COR-L47 (cell line): ENCODE results near the gene RAPGEF4.
A peak's percentile ranks its signal among the peaks of the same experiment; 100 is the strongest.

ENCODE experiments used
- DNase-seq: peaks from one replicate; lab custom pipeline; 2025; lab: John Stamatoyannopoulos, UW

RAPGEF4 gene

DNA sequence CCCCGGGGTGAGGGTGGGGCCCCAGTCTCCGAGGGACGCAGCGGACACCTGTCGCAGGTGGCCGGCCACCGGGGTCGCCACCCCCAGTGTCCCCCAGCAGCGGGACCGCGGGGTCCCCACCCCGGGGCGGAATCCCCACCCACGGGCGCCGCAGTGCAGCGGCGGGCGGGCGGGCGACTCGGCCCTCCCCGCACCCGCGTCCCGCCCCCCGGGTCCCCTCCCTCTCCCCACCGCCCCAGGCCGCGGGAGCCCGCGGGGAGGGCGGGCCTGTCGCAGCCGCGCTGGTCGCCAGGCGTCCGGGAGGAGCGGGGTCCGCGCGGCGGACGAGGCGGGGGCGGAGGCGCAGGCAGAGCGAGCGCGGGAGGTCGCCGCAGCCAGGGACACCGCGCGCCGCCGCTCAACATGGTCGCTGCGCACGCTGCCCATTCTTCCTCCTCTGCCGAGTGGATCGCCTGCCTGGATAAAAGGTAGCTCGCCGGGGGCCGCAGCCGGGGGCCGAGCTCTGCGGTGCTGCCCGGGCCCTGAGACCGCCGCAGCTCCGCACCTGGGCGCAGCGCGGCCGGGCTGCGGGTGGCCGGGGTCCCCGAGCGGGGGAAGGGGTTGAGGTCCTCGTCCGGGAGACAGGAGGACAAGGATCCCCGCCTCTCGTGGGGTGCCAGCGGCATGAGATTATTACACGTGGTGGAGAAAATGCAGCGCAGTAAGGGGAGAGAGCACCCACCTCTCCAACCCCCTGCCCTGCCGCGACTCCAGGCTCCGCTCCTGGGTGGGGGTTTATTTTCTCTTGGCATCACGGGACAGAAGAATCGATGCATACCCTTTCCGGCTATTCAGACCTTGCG, at the start of gene RAPGEF4:
TSS of gene RAPGEF4 (plus strand) at position 264 of the 842 bp plus-strand sequence. CDS start at position 403, 139 bp downstream.
- peak; percentile 33 for DNase-seq

DNA sequence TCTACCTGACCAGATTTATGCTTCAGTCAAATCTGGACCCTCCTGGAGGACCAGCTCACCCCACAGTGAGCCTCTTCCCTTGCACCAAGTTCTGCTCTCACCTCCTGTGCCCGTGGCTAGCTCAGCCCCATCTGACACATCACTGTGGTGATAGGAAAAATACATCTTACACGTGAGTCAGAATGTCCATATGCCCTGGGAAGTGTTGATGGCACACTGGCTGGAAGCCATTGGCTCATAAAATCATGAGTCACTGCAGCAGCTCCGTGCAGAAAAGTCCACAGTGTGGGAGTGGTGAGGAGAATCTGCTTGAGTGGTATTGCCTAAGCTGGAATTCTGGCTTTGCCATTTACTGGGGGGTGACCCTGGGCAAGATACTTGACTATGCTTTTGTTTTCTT, 42.6 kb upstream of the RAPGEF4 start:
- peak; percentile 2 for DNase-seq

DNA sequence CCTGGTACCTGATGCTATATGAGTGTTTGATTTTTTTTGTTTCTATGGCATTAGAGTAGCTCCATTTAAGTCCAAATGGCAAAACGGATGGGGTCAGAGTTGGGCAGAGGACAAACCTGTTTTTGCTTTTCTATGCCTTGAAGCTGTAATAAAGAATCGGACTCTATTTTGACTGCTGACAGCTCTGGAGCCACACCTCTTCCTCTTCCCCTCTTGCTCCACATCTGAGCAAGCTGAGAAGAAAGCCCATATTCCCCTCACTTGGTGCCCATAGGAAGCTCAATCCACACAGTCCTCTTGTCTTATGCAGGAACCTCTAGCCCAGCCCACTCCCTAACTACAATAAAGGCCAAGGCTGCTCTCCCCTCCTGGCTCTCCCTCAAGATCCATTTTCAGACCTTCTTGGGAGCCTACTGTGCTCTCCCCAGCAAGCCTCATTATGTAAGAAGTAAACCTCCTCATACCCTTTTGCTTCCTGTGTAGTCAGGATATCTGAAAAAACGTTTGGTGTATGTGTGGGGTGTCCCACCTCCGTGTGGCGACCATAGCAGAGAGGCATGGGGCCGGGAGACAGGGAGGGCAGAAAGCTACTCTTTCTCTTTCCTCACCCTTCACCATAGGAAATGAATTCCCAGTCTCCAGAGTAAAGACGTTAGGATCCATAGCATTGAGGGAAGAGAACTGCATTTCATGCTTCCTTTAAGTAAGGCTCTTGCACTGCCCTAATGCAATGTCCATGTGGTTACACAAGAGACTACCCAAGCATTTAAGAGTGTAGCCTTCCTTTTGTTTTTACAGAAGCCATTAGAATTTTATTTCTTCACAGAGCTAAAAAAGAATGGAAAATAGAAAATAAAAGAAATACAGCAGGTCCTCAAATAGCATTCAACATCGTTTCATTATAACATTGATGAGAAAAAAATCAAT, 41.9 kb upstream of the RAPGEF4 start:
- DNase-seq: no peak

DNA sequence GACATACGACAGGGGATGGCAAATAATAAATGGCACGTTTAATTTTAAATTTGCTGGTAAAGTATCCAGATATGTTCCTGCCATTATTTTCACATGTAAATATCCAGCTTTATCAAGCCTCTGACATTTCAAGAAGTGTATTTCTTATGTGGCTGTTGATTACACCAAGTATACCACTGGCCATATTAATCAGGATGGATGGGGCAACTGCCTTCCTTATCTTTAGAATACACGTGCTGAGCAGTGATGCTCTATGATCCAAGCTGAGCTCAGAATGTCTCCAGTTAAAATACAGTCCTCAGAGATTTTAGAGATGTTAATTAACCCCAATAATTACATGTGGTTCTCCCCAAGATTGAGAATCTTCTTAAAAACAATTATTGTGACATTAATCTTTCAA, 38.3 kb upstream of the RAPGEF4 start:
- DNase-seq: no peak

DNA sequence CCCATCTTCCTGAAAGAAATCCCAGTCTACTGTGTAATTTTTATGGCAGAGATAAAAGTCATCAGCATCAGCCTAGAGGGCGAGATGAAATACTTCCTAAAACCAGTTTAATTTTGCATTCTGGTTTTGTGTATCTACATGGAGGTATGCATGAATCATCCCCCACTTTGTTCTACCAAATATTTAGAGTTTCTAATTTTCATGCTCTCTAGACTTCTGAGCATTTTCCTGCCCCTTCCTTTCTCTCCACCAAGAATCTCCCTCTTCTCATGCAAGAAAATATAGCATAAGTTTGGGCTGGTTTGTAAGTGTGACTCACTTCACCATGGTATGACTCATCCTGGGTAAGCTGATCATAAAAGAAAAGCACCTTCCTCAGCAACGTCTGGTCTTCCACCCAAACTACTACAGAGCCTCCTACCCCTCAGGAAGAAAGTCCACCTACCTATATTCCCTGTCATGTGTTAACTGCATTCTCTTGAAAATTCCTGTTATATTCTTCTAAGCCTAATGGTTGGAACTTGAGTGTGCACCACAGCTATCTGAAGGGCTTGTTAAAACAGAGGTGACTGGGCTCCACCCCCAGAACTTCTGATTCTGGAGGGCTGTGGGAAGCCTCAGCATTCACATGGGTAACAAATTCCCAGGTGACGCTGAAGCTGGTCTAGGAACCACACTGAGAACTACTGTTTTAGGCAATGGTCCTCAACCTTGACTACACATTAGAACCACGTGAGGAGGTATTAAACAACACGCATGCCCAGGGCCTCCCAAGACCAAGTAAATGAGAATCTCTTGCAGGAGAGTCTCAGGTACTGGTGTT, 37.4 kb upstream of the RAPGEF4 start:
- DNase-seq: no peak

DNA sequence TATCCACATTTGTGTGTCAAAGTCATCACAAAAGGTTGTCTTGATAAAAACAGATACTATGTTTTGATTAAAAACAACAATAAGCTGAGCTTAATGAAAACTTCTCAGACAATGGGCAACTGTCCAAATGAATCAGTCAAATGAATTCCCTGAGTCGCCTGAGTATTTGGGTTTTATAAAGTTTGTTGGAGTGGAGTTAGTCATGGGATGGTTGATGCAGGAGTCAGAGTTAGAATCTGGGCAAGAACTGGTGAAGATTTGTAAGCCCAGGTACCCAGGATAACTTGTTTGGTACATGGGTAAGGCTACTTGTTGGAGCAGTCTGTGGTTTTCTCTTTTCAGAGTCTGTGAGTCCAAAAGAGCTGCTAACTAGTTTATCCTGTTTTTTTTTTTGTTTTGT, 34.4 kb upstream of the RAPGEF4 start:
- DNase-seq: no peak

DNA sequence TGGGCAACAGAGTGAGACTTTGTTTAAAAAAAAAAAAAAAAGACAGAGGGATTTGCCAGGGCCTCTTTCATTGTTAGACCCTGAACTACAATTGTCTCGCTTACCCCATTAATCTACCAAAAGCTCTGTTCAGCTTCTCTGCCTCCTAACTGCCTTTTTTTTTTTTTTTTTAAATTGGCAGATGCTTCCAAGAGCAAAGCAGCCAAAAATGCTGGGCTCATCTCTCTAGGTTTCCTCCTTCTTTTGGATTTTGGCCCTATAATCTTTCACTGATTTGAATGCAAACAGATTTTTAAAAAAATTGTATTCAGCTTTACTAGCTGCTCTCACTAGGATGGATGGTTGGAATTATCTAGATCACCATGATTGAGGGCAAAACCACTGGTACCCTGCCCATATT, 33.2 kb upstream of the RAPGEF4 start:
- no peak for DNase-seq

DNA sequence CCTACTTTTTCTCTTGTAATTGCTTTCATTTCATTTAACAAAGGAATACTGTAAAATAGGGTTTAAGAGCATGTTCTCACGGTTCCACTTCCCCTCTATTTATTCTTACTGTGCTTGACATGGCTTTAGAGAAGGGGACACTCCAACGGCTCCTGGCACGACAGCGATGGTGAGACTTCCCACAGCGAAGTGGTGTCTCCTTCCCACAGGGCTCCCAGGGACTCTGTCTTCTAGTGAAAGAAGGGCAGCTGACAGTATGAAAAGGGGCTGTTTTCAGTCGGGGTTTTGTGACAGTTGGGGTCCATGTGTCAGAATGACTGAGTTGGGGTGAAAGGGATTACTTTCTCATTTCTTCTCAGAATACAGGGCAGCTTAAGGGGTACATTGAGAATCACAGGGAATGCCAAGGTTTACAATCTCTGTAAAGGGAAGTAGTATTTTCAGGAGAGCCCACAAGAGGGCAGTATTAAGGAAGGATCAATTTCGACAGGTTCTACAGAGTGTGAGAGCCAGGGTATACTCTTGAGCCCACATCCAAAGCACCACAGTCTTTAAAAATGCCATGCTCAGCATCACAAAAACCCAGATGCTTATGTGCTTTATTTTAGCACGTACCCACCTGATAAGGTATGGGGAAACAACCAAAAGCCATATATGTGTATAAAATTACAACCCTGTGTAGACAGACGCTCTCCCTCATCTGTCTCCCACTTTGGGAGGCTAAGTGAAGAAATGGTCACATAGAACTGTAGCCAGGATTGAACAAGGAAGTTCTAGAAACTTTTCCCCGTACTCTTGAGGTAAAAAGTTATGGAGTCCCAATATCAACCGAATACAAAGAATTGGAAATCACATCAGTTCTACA, 31.3 kb upstream of the RAPGEF4 start:
- DNase-seq: peak; percentile 4

DNA sequence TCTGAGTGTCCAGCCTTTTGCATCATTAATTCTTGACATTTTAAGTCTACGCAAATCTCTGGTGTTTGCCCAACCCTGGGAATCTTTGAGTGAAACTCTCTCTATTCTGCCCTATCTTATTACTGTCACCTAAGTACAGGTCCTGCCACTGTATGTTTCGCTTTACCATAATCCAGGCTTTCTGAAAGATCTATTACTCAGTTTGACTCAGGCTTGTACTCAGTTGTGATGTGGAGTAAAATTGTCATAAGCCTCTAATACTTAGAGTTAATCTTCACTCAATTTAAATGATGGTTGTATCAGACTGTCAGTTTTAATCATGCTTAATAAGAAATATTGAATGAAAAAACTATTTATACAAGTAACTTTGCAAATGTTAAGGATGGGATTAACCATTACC, 30.3 kb upstream of the RAPGEF4 start:
- no peak for DNase-seq

DNA sequence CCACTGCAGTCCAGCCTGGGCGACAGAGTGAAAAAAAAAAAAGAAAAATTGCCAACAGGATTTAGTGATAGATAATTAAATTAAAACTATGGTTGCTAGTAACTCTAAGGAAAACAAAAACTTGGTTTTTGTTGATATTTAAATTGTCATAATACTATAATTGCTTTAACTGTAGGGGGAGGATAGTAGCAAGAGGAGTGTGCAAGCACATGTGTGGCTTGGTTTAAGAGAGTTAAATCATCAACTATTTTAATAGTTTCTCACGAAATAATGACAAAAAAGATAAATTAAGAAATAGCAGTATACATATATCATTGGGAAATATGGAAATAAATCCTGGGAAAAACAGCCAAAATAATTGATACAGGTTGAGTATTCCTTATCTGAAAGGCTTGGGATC, 27.4 kb upstream of the RAPGEF4 start:
- DNase-seq: no peak

DNA sequence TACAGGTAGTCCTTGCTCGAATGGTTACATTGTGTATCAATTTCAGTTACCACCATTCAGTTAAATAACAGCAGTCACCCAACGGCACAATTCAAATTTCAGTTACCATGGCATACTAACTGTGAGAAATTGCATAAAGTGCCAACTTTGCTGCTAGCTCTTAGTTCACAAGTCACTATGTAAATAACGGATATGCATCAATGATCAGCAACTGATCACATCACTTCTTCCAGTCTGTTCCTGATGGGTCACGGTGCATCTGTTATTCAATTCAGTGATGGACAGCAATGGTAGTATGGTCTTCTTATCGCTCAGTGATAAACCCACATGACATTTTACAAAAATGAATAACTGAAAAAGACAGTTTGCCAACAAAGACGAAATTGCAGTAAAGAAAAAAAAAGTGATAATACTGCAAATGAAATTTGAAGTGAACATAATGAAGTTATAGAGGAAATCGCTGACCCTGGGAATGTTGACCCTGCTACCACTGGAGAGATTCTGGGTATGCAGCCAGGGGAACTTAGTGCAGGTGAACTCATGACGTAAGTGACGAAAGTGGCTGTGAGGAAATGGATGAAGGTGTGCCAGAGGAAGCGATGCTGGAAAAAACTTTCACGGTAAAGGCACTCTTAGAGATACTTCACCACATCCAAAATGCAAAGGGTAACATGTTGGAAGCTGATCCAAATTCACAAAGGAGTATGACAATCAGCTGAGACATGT, 25.9 kb upstream of the RAPGEF4 start:
- no peak for DNase-seq

DNA sequence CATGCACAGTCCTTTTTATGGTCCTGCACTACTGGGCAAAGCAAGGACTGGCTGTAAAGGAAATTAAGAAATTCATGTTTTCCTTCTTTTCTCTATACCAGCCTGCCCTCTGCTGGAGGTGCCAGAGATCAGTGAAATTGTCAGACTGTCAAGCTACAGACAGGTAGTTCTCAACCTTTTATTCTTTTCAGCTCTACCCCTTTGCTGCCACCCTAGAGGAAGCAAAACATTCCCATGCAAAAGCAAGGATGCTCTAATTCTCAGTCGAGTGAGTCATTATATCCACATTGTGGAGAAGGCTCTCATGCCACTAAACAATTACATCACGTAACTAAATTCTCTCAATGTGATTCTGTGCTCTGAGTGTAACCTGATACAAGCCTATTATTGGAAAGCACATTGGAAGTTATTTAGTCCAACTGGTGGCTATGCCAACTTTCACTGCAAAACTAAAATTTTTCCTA, 25.0 kb upstream of the RAPGEF4 start:
- peak; percentile 24 for DNase-seq

DNA sequence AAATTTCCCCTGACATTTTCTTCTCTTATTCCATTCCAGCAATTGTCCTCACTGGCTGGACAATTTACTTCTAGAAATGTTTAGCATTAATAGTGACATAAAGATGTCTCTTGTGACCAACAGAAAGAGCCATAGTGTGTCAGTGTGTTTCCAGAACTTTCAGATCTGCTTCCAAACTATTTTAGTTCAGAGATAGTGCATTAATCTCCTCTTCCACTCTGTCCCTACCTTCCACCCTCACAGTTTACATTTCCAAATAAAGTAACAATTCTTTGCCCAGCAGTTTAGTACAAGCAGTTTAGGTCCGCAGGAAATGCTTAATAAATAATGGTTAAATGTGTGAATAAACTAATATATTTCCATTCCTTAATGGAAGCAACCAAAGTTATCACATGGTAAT, 24.5 kb upstream of the RAPGEF4 start:
- DNase-seq: no peak

DNA sequence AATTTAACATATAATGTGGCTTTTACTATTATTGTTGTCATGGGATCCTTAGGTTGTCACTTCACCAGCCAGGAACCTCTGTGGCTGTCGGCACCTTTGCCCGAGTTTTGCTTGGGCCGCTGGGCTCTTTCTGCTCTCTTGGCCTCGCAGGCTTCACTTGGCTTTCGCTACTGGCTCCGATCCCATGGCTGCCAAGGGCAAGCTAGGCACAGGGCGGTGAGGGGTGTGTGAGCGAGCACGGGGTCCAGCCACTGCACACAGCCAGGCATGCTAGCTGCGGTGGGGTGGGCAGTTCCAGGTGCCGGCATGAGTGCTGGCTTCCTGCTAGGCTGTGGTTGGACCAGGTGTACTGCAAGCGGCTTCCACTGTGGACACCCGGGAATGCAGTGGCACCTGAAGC, 23.4 kb upstream of the RAPGEF4 start:
- no peak for DNase-seq

DNA sequence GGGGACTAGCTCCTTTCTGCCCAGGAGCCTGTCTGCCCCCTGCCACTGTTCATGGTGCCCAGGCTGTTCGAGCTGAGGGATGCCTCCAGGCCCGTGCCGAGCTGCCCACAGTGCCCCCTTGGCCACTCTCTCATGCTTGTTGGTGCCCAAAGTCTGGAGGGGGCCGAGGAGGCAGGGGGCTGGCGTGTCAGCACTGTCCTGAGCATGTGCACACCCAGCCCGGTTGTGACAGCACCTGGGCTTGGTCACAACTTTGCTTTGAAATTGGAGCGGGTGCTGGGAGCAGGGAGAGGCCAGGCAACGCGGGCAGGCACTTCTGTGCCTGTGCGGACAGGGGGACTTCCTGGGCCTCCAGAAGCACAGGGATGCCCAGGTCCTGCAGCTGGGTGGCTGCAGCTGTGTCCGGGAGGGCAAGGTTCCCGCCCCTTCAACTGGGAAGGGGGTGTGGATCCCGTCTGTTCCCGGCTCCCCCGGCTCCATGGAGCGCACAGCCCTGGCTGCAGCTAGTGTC, 22.2 kb upstream of the RAPGEF4 start:
- no peak for DNase-seq

DNA sequence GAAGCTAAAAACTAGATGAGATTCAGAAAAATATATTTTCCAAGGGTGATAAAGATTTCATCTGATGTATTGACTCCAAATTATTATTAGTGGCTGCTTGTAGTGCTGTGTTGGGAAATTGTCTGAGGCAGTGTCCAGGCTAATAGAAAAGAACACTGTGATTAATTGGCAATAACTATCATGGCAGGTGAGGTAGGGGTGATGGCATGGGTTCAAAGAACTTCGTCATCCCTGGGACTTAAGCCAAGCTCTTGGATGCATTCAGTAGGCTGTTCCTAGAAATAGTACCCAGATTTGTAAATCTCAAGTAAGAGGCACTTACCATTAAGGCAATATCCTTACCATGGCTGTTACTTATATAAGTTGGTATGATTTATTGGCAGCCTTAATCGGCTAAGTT, 13.2 kb upstream of the RAPGEF4 start:
- no peak for DNase-seq

DNA sequence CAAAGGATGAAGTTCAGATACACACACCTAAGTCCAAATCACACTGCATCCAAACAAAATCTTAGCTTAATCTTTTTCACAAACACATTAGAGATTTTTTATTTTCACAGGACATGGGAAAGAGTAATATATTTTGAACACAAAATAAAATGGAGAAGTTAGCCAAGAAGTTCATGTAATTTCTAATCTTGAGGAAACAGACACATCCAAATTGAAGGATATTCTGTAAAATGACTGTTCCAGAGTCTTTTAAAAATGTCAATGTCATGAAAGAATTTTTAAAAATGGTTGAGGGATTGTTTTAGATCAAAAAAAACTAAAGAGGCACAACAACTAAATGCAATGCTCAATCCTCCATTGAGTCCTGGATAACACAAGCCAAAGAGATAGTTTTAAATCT, 12.4 kb upstream of the RAPGEF4 start:
- no peak for DNase-seq

DNA sequence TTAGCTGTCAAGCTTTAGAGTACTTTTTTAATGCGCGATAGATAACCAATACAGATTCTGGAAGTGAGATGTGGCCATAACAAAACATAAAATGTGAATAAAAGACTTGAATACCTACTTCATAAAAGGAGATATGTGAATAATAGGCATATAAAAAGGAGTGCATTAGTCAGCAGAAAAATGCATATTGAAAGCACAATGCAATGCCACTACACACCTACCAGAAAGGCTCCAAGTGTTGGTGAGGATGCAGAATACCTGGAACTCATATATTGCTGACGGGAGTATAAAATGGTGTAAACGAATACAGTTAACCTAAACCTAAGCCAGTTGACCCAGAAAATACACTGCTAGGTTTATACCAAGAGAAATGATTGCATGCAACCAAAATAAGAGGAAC, 10.9 kb upstream of the RAPGEF4 start:
- DNase-seq: no peak

DNA sequence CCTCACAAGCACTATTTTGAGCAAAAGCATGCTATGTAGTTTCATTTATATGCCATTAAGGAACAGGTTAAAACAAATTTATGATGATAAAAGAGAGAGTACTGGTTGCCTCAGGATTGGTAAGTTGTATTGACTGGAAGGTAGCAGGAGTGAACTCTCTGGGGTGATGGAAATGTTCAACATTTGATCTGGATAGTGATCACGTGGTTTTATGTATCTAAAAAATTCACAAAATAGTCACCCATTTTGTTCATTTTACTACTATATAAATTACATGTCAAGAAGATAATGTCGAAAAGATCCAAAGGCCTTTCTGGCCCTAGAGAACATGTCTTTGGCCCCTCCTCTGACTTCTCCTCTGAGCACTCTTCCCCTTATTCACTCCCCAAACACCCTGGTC, 10.4 kb upstream of the RAPGEF4 start:
- DNase-seq: no peak

DNA sequence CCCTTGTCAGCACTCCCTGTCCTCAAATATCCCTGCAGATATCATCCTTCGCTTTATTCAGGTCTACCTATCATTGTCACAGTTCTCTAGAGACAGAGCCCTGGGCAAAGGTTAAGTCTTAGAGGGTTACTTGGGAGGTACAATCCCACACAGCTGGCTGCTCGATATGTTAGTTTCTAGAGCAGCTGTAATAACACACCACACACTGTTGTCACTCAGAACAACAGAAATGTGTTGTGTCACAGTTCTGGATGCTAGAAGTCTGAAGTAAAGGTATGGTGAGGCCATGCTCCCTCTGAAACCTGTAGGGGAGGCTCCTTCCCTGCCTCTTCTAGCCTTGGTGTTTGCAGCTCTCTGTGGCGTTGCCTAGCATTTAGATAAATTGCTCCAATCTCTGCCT, 9.9 kb upstream of the RAPGEF4 start:
- DNase-seq: no peak
